DMS79 (cell line): ENCODE data around the gene HSFX2.
"Not testable (repeated sequence)": the region's sequence is repeated elsewhere in the genome, so short reads cannot be mapped to it uniquely, and the experiment has no call there.

ENCODE experiments used
- DNase-seq: peaks from one replicate; lab custom pipeline; 2025; lab: John Stamatoyannopoulos, UW

HSFX2 gene, protein sequence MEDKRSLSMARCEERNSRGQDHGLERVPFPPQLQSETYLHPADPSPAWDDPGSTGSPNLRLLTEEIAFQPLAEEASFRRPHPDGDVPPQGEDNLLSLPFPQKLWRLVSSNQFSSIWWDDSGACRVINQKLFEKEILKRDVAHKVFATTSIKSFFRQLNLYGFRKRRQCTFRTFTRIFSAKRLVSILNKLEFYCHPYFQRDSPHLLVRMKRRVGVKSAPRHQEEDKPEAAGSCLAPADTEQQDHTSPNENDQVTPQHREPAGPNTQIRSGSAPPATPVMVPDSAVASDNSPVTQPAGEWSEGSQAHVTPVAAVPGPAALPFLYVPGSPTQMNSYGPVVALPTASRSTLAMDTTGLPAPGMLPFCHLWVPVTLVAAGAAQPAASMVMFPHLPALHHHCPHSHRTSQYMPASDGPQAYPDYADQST

DNA sequence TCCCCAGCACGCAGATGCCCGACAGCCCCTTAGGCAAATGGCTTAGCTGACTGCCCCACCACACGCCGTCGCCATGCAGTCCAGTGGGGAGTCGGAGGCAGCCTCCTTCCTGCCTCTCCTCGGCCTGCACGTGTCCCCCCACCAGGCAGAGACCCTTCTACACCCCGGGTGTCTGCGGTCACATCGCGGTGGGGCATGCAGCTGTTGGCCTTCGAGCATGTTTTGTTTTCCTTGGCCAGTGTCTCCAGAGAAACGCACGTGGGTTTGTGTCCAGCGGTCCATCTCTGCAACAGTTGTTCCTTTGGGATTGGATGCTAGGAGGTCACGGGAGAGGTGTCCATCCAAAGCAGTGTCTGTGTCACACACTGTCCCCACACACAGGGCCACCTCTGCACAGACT lies at the start of gene HSFX2:
Gene HSFX2 (minus strand): TSS at position 101 of the 400 bp plus-strand sequence. CDS start 614 bp downstream, outside the sequence.
- DNase-seq, result not testable (repeated sequence)

DNA sequence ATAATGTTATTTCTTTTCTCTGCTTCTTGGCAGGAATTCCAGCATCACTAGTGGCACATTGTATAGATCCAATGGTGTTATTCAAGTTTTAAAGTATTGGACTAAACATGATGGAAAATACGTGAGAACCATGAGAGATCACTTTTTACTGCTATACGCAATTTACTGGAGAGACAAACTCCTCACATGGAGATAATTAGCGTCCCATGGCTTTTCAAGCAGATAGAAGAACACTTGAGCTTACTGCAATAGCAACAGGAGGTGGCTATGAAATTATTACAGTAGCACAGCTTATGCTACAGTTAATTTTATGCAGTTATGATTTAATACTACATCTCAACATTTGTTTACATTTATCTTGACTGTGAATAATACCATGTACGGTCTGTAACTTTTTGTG lies 48.4 kb upstream of the HSFX2 start:
- DNase-seq, result no peak

DNA sequence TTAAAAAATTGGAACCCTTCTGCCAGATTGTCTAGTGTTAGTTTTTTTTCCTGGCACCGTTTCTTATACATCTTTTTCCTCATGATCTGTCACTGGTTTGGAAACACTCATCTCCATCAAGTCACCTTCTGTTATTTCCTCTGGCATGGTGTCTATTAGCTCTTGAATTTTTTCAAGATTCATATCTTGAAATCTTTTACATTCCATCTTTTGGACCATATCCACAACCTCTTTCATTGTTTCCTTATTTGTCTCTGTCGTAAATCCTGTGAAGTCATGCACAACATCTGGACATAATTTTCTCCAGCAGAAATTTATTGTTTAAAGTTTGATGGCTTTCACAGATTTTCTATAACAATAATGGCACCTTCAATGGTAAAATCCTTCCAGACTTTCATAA lies 46.7 kb upstream of the HSFX2 start:
- no peak for DNase-seq

DNA sequence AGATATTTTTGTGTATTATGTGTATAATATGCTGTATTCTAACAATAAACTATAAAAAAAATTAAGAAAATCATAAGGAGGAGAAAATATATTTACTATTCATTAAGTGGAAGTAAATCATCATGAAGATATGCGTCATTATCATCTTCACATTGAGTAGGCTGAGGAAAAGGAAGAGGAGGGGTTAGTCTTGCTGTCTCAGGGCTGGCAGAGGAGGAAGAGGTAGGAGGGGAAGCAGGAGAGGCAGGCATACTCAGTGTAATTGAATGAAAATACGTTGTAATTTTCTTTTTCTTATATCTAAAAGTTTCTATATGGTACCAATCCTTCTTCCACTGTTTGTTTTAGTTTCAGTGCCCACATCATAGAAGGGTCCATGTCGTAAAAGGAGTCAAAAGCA lies 46.3 kb upstream of the HSFX2 start:
- no peak for DNase-seq

DNA sequence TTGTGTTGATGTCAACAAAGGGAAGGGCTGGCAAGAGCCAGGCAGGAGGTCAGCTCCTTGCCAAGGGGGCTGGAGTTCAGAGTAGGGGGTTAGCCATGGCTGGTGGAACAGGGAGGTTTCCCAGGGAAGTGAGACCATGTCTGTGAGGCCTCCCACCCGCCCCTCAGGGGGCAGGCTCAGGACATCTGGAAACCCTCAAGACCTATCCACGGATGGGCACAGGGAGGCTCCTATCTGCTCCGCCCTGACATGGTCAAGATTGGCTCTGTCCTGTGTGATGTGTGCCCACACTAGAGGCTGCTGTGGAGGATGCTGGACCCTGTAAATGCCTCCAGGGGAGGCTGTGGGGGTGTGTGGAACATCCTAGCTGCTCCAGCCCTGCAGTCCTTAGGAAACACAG lies 44.5 kb upstream of the HSFX2 start:
- DNase-seq, result no peak

DNA sequence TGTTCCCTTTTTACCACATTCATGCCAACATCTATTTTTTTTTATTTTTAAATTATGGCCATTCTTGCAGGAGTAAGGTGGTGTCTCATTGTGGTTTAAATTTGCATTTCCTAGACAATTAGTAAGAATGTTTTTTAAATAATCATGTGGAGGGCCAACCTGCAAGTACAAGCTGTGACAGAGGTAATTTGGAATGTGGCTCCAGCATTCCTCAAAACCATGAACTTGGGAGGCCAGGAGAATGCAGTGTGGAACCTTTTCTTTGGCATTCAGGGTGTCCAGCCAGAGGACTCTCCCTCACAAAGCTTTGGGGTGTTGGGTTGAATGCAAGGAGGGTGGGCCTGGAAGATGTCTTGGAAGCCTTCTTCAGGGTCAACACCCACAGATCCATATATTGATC lies 43.7 kb upstream of the HSFX2 start:
- no peak for DNase-seq

DNA sequence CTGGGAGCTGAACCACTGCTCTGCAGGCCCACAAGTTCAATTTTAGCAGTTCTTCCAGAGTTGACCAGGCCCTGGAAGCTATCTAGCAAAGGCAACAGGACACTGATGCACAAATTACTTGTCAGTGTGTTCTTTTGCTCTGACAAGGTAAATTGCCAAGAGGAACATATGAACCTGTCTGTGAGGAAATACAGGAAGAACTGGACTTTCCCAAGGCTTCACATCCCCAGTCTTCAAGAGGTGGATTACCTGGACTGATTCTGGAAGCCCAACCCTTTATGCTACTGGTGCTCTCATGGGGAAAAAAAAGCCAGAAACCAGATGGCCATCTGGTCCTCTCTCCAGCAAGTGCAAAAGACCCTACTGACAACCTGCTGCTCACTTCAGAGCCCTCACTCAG lies 38.4 kb upstream of the HSFX2 start:
- DNase-seq, result no peak

DNA sequence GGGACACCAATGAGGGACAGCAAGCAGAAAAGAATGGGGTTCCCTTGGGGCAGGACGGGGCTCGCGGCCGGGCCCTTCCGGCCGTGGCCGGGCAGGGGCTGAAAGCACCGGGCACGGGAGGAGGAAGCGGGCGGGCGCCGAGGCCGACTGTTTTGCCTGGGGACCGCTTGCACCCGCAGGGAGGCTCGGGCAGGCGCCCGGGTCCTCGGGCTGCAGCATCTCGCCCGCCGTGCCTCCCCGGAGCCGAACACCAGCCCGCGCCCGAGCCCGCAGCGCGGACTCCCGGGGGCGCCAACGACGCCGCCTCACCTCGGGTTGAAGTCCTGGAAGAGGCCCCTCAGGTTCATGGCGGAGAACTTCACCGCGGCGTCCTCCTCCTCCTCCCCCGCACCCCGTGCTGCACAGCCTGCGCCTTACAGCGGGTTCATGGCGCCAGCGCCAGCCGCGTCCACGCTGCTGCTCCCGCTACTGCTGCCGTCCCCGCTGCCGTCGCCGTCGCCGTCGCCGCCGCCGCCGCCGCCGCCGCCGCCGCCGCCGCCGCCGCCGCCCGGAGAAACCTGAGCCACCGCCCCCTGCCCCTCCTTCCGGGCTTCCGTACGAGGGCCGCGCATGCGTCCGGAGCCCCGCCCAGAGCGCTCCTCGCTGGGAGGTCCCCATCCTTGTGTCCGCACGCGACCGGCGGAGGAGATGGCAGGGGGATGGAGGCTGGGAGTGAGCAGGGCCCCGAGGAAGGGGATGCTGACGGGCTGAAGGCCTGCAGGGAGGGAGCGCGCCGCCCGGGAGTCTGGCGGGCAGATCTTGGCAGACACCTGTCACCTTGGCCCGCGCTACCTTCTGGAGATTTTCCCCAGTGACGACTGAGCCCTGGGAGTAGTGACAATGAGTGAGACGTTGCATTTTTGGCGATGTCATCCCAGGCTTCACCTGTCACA lies 36.4 kb upstream of the HSFX2 start, which contains the start of gene TMEM185A:
Gene TMEM185A (minus strand): TSS at position 559 of the 932 bp plus-strand sequence. CDS start 212 bp downstream, at position 347.
- no peak for DNase-seq

DNA sequence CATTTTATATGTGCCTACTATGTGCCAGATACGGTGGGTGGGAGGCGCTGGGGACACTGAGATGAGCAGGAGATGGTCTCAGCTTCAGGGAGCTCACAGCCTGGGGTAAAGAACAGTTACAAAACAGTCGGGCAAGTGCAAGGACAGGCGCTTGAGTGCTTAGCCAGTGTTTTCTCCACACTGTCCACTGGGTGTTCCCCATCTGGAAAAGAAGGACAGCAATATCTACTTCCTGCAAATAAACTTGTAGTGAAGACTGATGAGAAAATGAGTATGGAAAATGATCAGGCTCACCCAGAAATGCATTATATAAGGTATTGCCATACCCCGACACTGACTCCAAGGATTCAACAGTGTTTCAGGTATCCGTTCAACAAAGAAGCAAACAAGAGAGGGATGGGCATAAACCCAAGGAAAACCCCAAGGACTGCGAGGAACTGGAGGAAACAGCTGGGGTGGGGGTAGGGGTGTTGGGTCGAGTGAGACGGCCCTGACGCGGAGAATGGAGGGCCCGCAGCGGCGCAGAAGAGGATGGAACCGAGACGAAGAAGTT lies 35.6 kb upstream of the HSFX2 start:
- no peak for DNase-seq

DNA sequence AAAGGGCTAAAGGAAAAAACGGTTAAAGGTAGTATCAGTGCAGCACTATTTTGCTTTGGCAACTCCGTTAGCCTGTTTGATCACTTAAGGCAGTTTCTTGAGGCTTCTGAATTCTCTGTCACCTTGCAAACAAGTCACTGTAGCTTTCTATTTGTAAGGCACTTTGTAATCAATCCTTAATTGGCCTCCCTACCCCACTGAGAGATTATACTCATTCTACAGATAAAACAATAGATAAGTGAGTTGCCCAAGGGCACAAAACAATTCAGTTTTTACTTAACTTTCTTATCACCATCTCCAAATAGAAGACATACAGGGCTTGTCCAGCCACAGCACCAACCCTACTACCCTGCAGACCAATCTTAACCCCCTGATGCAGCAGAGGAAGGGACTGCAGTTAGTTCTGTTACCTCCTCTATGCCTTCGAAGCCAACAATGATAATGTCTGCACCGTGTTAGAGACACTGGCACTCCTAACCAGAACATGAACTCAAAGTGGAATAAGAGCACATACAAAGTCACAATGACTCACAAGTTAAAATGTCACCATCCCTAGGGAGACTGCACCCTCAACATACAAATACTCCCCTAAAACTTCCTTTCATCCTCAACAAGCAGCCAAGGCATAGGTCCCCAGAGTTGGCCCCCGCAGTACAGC lies 34.7 kb upstream of the HSFX2 start:
- no peak for DNase-seq

DNA sequence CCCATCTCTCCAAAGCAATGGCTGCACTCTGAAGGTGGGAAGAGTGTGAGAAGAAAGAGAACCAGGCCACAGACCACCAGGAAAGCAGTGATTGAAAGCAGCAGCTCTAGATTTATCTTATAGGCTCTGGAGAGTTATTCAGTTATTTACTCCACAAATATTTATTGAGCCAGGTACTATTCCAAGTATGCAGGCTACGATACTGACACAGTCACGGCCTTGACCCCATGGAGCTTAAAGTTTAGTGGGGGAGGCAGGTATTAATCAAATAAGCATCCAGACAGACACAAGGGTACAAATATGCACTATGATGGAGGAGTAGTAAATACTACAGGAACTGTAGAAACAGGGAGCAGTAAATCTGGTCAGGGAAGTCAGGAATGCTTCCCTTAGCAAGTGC lies 33.7 kb upstream of the HSFX2 start:
- no peak for DNase-seq

DNA sequence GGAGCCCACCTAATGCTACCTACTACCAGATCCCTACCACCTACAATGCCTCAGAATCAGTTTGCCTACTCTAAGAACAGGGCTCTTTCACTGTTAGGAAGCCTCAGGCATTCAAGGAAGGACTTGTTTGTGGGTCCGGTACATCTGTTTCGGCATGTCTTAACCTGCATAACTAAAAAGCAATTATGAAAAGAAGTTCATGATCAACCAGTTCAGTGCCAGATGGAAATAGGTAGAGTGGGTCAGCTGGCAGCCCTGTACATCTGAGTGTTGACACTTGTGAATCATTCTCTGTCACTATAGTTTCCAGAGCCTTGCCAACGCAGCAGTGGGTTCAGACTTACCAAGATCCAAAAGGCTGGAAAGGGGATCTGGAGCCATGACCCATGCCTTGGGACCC lies 33.2 kb upstream of the HSFX2 start:
- DNase-seq, result no peak

DNA sequence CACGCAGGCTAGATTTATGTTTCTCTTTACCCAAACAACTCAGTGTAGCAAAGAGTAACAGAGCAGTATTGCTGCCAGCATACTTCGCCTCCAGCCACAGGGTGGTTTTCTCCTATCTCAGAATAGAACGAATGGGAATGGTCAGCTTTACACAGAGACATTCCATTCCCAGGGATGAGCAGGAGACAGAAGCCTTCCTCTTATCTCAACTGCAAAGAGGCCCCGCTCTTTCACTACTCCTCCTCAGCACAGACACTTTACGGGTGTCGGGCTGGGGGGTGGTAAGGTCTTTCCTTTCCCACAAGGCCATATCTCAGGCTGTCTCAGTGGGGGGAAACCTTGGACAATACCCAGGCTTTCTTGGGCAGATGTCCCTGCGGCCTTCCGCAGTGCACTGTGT lies 31.7 kb upstream of the HSFX2 start:
- DNase-seq, result not testable (repeated sequence)

DNA sequence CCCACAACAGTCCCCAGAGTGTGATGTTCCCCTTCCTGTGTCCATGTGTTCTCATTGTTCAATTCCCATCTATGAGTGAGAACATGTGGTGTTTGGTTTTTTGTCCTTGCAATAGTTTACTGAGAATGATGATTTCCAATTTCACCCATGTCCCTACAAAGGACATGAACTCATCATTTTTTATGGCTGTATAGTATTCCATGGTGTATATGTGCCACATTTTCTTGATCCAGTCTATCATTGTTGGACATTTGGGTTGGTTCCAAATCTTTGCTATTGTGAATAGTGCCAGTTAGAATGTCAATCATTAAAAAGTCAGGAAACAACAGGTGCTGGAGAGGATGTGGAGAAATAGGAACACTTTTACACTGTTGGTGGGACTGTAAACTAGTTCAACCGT lies 24.5 kb upstream of the HSFX2 start:
- DNase-seq, result not testable (repeated sequence)

DNA sequence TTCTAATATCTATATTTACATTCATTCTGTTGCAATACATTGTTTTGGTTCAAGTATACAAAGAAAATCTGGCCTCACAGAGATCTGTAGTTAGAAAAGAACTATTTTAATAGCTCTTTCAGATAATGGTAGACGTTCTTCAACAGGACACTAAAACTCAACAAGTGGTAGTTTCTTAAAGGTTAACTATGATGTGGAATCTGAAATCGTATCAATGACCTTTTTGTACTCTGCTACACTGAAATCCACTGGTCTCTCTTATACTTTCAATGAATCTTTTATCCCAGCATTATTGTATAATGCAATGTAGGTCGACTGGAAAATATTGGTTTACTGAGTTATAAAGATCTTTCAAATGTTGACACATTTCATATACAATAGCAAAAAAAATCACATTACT lies 23.8 kb upstream of the HSFX2 start:
- DNase-seq, result no peak

DNA sequence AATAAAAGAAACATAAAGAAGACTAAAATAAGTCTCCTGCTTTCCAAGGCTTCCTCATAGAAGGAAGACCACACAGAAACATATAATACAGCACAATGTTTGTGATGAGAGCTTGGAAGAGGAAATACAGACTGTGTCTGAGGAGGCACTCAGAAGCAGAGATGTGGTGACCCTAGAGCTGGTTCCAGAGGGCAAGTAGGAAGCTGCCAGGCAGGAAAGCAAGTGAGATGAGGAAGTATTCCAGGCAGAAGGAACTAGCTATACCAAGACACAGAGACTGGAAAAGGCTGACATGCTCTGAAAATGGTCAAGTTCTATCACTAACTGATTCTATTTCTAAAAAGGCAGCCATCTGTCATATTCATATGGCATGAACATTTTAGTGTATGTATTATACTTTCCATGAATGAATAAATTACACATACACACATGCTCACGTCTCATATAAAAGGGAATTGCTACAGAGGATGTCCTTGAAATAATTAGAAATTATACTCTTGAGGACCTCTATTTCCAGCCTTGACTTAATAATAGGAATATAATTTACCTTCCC lies 16.6 kb upstream of the HSFX2 start:
- DNase-seq, result no peak

DNA sequence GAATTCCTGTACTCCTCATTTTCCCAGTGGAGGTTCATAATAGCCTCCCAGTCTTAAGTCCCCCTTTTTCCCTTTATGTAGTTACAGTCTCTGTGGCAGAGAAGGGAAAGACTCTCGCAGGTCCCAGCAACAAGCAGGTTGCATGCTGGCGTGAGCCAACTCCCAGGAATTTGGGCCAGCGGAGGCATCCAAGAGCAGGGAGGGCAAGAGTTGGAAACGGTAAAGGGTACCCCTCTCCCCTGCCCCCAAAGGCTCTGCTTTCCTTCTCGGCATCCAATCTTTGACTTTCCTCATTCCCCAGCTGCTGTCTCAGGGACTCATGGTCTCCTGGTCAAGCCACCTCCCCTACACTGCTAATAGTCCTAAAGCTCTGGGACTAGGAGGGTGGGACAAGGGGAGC lies 15.4 kb upstream of the HSFX2 start:
- DNase-seq, result no peak

DNA sequence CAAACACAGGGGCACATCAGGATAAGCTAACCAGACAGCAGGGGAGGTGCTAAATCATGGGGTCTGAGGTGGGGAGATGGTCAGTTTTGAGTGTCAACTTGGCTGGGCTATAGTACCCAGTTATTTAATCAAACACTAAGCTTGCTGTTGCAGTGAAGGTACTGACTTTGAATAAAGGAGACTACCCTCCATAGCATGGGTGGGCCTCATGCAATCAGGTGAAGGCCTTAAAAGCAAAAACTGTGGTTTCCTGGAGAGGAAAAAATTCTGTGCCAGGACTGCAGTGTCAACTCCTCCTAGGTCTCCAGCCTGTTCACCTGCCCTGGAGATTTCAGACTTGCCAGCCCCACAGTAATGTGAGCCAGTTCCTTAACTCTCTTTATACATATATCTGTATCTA lies 12.6 kb upstream of the HSFX2 start:
- DNase-seq, result no peak

DNA sequence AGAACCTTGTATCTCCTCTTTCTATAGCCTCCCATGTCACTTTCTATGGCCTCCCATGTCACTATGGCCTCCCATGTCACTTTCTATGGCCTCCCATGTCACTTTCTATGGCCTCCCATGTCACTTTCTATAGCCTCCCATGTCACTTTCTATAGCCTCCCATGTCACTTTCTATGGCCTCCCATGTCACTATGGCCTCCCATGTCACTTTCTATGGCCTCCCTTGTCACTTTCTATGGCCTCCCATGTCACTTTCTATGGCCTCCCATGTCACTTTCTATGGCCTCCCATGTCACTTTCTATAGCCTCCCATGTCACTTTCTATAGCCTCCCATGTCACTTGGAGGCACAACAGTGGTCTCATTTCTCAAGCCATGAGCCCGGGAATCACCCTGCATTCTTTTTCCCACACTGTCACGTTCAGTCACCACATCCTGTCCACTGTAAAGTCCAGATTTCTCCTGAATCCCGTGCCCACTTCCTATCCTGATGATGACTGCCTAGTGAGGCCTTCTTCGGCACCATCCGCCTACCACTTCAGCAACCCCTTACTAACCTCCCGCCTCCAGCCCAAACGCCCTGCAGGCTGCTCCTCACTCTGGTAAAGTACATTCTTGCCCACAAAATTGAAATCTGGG lies 10.3 kb upstream of the HSFX2 start:
- DNase-seq, result not testable (repeated sequence)

DNA sequence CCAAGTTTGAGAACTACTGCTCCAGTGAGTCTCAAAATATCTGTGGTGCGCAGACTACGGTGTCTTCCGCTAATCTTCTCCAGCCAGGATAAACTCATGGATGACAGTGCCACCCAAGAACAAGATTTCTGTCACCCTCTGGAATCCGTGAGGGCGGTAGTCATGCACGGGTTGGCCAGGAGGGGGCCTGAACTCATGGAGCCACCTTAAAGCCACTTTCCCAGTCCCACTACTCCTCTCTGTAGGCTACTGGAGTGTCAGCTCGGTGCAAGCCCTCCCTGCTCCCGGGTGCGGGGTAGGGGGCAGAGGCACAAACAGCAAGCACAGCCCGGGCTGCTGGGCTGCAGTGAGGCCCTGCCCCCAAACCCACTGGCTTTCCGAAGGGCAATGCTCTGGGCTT lies 3.5 kb upstream of the HSFX2 start:
- not testable (repeated sequence) for DNase-seq

DNA sequence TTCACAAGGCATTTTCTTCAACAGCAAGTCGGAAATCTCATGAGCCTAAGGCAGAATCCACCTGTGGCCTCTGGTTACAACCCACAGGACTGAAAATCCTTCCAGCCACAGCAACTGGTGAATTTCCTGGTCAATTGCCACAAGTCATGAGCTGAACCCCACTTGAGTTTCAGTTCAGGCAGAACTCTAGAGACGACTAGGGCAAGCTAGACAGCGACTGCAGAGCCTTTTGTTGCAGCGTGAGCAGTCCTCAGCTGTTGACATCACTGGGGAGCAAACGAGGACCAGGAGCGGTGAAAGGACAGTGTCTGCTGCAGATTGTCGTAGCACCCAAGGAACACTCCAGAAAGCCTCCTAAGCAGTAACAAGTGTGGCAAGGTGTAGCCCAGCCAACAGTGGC lies 829 bp upstream of the HSFX2 start:
- DNase-seq, result not testable (repeated sequence)
